Astrocyte (in vitro differentiated cells and primary cell): ENCODE measurements around the gene KIAA0232. TPM values are rescaled to one million over a fixed set of nuclear protein-coding genes. Genes with fewer than 3 reads are reported as not detected.

Experiments
- DNase-seq: peaks from one replicate; pipeline ENCODE4 v3.0.0-alpha.2; 2010; ENCODE audit warnings: low read depth
- FAIRE-seq: peaks from 2 replicates; lab custom pipeline; 2011; peaks lifted over from hg19 to GRCh38; lab: Jason Lieb, UNC
- H2AFZ ChIP-seq: 2 replicates; pipeline ENCODE4 v1.6.0; 2012; ENCODE audit warnings: low read depth, low read length, inconsistent platforms
- H3K27ac ChIP-seq: 2 replicates; pipeline ENCODE4 v1.5.1; 2011; ENCODE audit warnings: low read depth, low read length, inconsistent platforms
- H3K27me3 ChIP-seq: 2 replicates; pipeline ENCODE4 v1.6.0; 2011; ENCODE audit warnings: low read length, inconsistent platforms; ENCODE audit not compliant: insufficient read depth
- H3K36me3 ChIP-seq: 2 replicates; pipeline ENCODE4 v1.5.1; 2011; ENCODE audit warnings: low read length, inconsistent platforms; ENCODE audit not compliant: insufficient read depth
- H3K4me1 ChIP-seq: 2 replicates; pipeline ENCODE4 v1.5.1; 2011; ENCODE audit warnings: low read length, inconsistent platforms; ENCODE audit not compliant: insufficient read depth
- H3K4me2 ChIP-seq: 2 replicates; pipeline ENCODE4 v1.6.0; 2012; ENCODE audit warnings: low read length, inconsistent platforms
- H3K4me3 ChIP-seq: 2 replicates; pipeline ENCODE4 v1.5.1; 2011; ENCODE audit warnings: low read depth, mild to moderate bottlenecking, low read length, inconsistent platforms; ENCODE audit not compliant: insufficient read depth
- H3K79me2 ChIP-seq: 2 replicates; pipeline ENCODE4 v1.6.0; 2012; ENCODE audit warnings: mild to moderate bottlenecking, low read length, inconsistent platforms; ENCODE audit not compliant: insufficient read depth
- H3K9ac ChIP-seq: 2 replicates; pipeline ENCODE4 v1.6.0; 2012; ENCODE audit warnings: mild to moderate bottlenecking, low read length, inconsistent platforms
- H3K9me3 ChIP-seq: 2 replicates; pipeline ENCODE4 v1.5.1; 2012; ENCODE audit warnings: low read depth, mild to moderate bottlenecking, low read length, inconsistent platforms; ENCODE audit not compliant: insufficient read depth
- H4K20me1 ChIP-seq: 2 replicates; pipeline ENCODE4 v1.6.0; 2012; ENCODE audit warnings: low read length, inconsistent platforms; ENCODE audit not compliant: insufficient read depth
- H3K27ac Mint-ChIP-seq: one replicate; pipeline ENCODE4 v1.8.0; 2021; ENCODE audit warnings: mild to moderate bottlenecking, mixed read lengths; ENCODE audit not compliant: unreplicated experiment
- H3K27me3 Mint-ChIP-seq: one replicate; pipeline ENCODE4 v1.8.0; 2021; ENCODE audit warnings: low read depth, mixed read lengths; ENCODE audit not compliant: unreplicated experiment
- H3K36me3 Mint-ChIP-seq: one replicate; pipeline ENCODE4 v1.8.0; 2021; ENCODE audit warnings: low read depth, mixed read lengths; ENCODE audit not compliant: unreplicated experiment
- H3K4me1 Mint-ChIP-seq: one replicate; pipeline ENCODE4 v1.8.0; 2021; ENCODE audit warnings: low read depth, mixed read lengths; ENCODE audit not compliant: unreplicated experiment
- H3K4me3 Mint-ChIP-seq: one replicate; pipeline ENCODE4 v1.8.0; 2021; ENCODE audit warnings: mild to moderate bottlenecking, moderate library complexity, mixed read lengths; ENCODE audit not compliant: unreplicated experiment
- H3K9me3 Mint-ChIP-seq: one replicate; pipeline ENCODE4 v1.8.0; 2021; ENCODE audit warnings: mild to moderate bottlenecking, mixed read lengths; ENCODE audit not compliant: unreplicated experiment
- CTCF ChIP-seq: IDR thresholded peaks from 2 replicates; pipeline ENCODE4 v1.5.1; 2011; ENCODE audit warnings: low read depth, mild to moderate bottlenecking, inconsistent platforms, low read length, moderate library complexity; ENCODE audit not compliant: insufficient read depth
- EZH2 ChIP-seq: IDR thresholded peaks from 2 replicates; pipeline ENCODE4 v1.6.1; 2012; ENCODE audit warnings: mild to moderate bottlenecking, low read length, inconsistent platforms; ENCODE audit not compliant: insufficient read depth
- total RNA-seq: library from RNA; stranded (reverse); gene quantifications from 2 replicates; pipeline ENCODE4 v1.2.1, GENCODE V29; 2021

The KIAA0232 gene
- total RNA-seq, 1 donor from 2014 or later: 27.6 TPM

DNA sequence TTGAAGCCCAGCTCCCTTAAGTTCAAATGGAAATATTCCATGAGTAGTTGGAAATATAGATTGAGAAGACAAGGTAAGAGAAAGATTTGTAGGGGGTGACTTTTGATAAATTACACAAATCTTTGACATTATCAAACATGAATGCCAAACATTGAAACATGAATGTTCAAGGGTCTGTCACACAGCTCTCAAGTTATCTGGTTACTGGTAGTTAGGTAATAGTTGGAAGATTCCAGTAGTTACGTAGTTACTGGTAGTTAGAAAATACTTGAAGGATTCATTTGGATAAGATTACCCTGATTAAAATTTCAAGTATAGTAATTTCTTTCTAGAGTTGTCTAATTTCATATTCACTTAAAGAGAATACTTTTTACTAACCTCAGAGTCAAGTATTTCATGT, 20.7 kb downstream of the KIAA0232 start:
- H4K20me1 ChIP-seq: peaks cover 69% of the 10 kb centered on the region
- no peaks in the 10 kb centered on the region for H3K36me3 ChIP-seq
- TF ChIP-seq EZH2 (no peak), CTCF (no peak)
- H3K27me3 ChIP-seq: no peaks in the 10 kb centered on the region
- peaks cover 27% of the 10 kb centered on the region for H3K4me1 Mint-ChIP-seq
- no peak for FAIRE-seq
- H3K36me3 Mint-ChIP-seq: peaks cover 10% of the 10 kb centered on the region
- H3K4me2 ChIP-seq: no peak overlapping the region
- H3K9me3 Mint-ChIP-seq: no peaks in the 10 kb centered on the region
- no peak overlapping the region for H3K27ac Mint-ChIP-seq
- no peak for DNase-seq
- H3K4me3 ChIP-seq: no peak overlapping the region
- no peak overlapping the region for H3K27ac ChIP-seq
- peaks cover 90% of the 10 kb centered on the region for H3K79me2 ChIP-seq
- H3K4me1 ChIP-seq: peaks cover 5% of the 10 kb centered on the region
- H2AFZ ChIP-seq: no peak overlapping the region
- H3K27me3 Mint-ChIP-seq: no peaks in the 10 kb centered on the region
- H3K9ac ChIP-seq: no peak overlapping the region
- H3K9me3 ChIP-seq: no peaks in the 10 kb centered on the region
- no peak overlapping the region for H3K4me3 Mint-ChIP-seq

DNA sequence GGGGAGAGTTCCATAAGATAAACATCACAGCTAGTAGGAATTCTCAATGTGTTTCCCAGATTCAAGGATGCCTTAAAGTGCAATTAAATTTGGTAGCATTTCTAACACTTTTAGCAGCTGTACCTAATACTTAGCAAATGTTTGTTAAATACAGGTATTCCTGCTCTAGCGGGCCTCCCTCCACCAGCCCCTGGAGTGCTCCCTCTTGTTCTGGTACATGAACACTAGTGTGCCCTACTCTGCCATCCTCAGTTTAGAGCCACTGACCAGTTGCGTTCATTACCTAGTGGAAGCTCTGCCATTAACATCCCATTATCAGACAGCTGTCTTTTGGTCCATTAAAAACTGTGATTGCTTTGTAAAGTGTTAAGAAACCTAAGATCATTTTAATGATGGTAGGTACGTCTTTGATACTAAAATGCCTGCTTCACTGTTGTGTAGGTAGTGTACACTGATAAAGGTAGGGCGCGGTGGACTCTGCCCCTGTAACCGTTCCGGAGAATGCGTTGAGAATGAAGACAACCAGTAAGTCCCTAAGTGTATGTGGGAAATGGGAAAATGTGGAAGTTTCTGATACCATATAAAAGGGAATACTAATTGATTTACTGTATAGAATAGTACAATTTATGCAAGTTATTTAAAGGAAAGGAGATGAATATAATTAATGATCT, 21.7 kb downstream of the KIAA0232 start:
- Histone ChIP-seq H3K36me3 (no peaks in the 10 kb centered on the region), H3K4me1 (peaks cover 5% of the 10 kb centered on the region), H3K27ac (no peak overlapping the region), H3K4me2 (no peak overlapping the region), H2AFZ (no peak overlapping the region), H3K9me3 (no peaks in the 10 kb centered on the region), H4K20me1 (peaks cover 68% of the 10 kb centered on the region), H3K4me3 (no peak overlapping the region), H3K9ac (no peak overlapping the region), H3K27me3 (no peaks in the 10 kb centered on the region), H3K79me2 (peaks cover 90% of the 10 kb centered on the region)
- H3K4me3 Mint-ChIP-seq: no peak overlapping the region
- no peaks in the 10 kb centered on the region for H3K9me3 Mint-ChIP-seq
- peaks cover 7% of the 10 kb centered on the region for H3K36me3 Mint-ChIP-seq
- FAIRE-seq (no peak), DNase-seq (no peak)
- TF ChIP-seq CTCF: no peak
- no peak for TF ChIP-seq EZH2
- peaks cover 31% of the 10 kb centered on the region for H3K4me1 Mint-ChIP-seq
- H3K27ac Mint-ChIP-seq: no peak overlapping the region
- no peaks in the 10 kb centered on the region for H3K27me3 Mint-ChIP-seq

DNA sequence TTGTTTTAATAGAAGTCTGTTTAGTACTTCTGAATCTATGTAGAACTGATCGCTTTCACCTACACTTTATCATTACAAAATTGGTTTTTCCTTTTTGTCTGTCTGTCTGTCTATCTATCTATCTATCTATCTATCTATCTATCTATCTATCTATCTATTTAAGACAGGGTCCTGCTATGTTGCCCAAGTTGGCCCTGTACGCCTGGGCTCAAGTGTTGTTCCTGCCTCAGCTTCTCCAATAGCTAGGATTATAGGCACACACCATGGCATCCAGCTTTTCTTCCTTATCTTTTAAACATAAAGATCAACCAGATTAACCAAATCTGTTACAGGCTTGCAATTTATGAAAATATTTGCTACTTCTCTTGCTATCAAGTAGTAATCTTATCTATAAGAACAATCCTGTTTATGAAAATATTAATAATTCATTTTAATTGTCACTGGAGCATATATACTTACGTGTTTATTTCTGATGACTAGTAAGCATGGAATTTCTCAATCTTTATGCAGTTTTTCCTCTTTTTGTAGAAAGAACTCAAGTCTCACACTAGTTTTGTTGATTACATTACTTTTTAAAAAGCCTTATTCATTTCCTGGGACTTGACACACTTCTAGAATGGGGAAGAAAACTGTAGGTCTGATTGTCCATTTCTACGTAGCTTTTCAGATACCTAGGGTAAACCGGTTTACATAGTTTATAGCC, 24.5 kb downstream of the KIAA0232 start:
- TF ChIP-seq EZH2: no peak
- TF ChIP-seq CTCF: no peak
- H3K9me3 Mint-ChIP-seq: no peaks in the 10 kb centered on the region
- no peaks in the 10 kb centered on the region for H3K27me3 Mint-ChIP-seq
- H3K4me3 Mint-ChIP-seq: no peak overlapping the region
- DNase-seq: no peak
- H3K4me1 ChIP-seq: peaks cover 5% of the 10 kb centered on the region
- peaks cover 76% of the 10 kb centered on the region for H3K79me2 ChIP-seq
- peak overlapping the region; percentile 26 for H3K4me2 ChIP-seq
- H3K36me3 Mint-ChIP-seq: peaks cover 5% of the 10 kb centered on the region
- peaks cover 30% of the 10 kb centered on the region for H3K4me1 Mint-ChIP-seq
- peaks cover 62% of the 10 kb centered on the region for H4K20me1 ChIP-seq
- H2AFZ ChIP-seq: no peak overlapping the region
- no peak overlapping the region for H3K27ac Mint-ChIP-seq
- H3K9ac ChIP-seq: no peak overlapping the region
- H3K36me3 ChIP-seq: no peaks in the 10 kb centered on the region
- peak overlapping the region; percentile 43 for H3K27ac ChIP-seq
- no peaks in the 10 kb centered on the region for H3K27me3 ChIP-seq
- no peak for FAIRE-seq
- H3K9me3 ChIP-seq: no peaks in the 10 kb centered on the region
- no peak overlapping the region for H3K4me3 ChIP-seq
